GM23338 (cell line): ENCODE measurements around the gene CBLC. TPM values are rescaled to one million over a fixed set of nuclear protein-coding genes. Genes with fewer than 3 reads are reported as not detected.

Source experiments
- ATAC-seq: fragments of 200-7000 bp; cut with Tn5 transposase; 3 replicates; pipeline ENCODE4 v1.9.1; 2020
- DNase-seq: peaks from one replicate; pipeline ENCODE4 v3.0.0-alpha.2; 2015; ENCODE audit warnings: low spot score
- H2AFZ ChIP-seq: fragments of 200-600 bp; sonication (generic); 2 replicates; pipeline ENCODE4 v1.8.0; 2016; ENCODE audit warnings: antibody characterized with exemption, mild to moderate bottlenecking, moderate library complexity
- H3F3A ChIP-seq: fragments of 200-600 bp; sonication (generic); replicated peaks from 2 replicates; pipeline ENCODE4 v1.8.0; 2017; ENCODE audit warnings: antibody characterized with exemption, mixed run types, low read depth
- H3K27ac ChIP-seq: fragments of 200-600 bp; sonication (generic); 2 replicates; pipeline ENCODE4 v1.6.1; 2016; ENCODE audit warnings: low read depth
- H3K27me3 ChIP-seq: fragments of 200-600 bp; sonication (generic); 2 replicates; pipeline ENCODE4 v1.8.0; 2016; ENCODE audit warnings: mild to moderate bottlenecking, mixed run types, moderate library complexity; ENCODE audit not compliant: insufficient read depth
- H3K36me3 ChIP-seq: fragments of 200-600 bp; sonication (generic); 2 replicates; pipeline ENCODE4 v1.8.0; 2016; ENCODE audit warnings: mild to moderate bottlenecking; ENCODE audit not compliant: insufficient read depth
- H3K4me1 ChIP-seq: fragments of 200-600 bp; sonication (generic); 2 replicates; pipeline ENCODE4 v1.8.0; 2016; ENCODE audit warnings: mild to moderate bottlenecking, moderate library complexity; ENCODE audit not compliant: insufficient read depth
- H3K4me2 ChIP-seq: fragments of 200-600 bp; sonication (generic); 2 replicates; pipeline ENCODE4 v1.7.1; 2017; ENCODE audit warnings: mixed run types
- H3K4me3 ChIP-seq: fragments of 200-600 bp; sonication (generic); 2 replicates; pipeline ENCODE4 v1.6.1; 2016; ENCODE audit warnings: mixed run types
- H3K79me2 ChIP-seq: fragments of 200-600 bp; sonication (generic); replicated peaks from 2 replicates; pipeline ENCODE4 v1.8.0; 2017; ENCODE audit warnings: mild to moderate bottlenecking; ENCODE audit not compliant: insufficient read depth
- H3K9me2 ChIP-seq: fragments of 200-600 bp; sonication (generic); 2 replicates; pipeline ENCODE4 v1.8.0; 2017; ENCODE audit not compliant: insufficient read depth
- H4K20me1 ChIP-seq: fragments of 200-600 bp; sonication (generic); replicated peaks from 2 replicates; pipeline ENCODE4 v1.8.0; 2017; ENCODE audit warnings: mild to moderate bottlenecking; ENCODE audit not compliant: insufficient read depth
- H3K27ac Mint-ChIP-seq: 2 replicates; pipeline ENCODE4 v1.8.0; 2020; ENCODE audit warnings: inconsistent platforms, mild to moderate bottlenecking, moderate library complexity, mixed read lengths
- H3K27me3 Mint-ChIP-seq: 3 replicates; pipeline ENCODE4 v1.8.0; 2022; ENCODE audit warnings: low read depth, mild to moderate bottlenecking, moderate library complexity, mixed read lengths, inconsistent platforms; ENCODE audit not compliant: insufficient read depth, poor library complexity
- H3K36me3 Mint-ChIP-seq: 3 replicates; pipeline ENCODE4 v1.8.0; 2021; ENCODE audit warnings: low read depth, mild to moderate bottlenecking, inconsistent platforms, moderate library complexity, mixed read lengths
- H3K4me1 Mint-ChIP-seq: 3 replicates; pipeline ENCODE4 v1.8.0; 2020; ENCODE audit warnings: mild to moderate bottlenecking, inconsistent platforms, mixed read lengths
- H3K4me3 Mint-ChIP-seq: 3 replicates; pipeline ENCODE4 v1.8.0; 2021; ENCODE audit warnings: moderate library complexity, mild to moderate bottlenecking, inconsistent platforms, mixed read lengths
- H3K9me3 Mint-ChIP-seq: 3 replicates; pipeline ENCODE4 v1.8.0; 2020; ENCODE audit warnings: moderate library complexity, mild to moderate bottlenecking, inconsistent platforms, mixed read lengths
- CTCF ChIP-seq, 2 experiments: fragments of 200-600 bp in 1 of 2; sonication (generic) in 1 of 2; conservative IDR thresholded peaks; 2 replicates each; pipeline versions ENCODE4 v1.5.1 to v1.6.1; 2016 to 2017; ENCODE audit warnings: antibody characterized with exemption in 2 of 2, low read depth in 2 of 2, mild to moderate bottlenecking in 2 of 2, moderate library complexity in 1 of 2
- EZH2 ChIP-seq: fragments of 200-600 bp; sonication (generic); IDR thresholded peaks from one replicate; pipeline ENCODE4 v1.8.0; 2017; ENCODE audit warnings: antibody characterized with exemption, mild to moderate bottlenecking, low read depth; ENCODE audit not compliant: unreplicated experiment
- REST ChIP-seq: IDR thresholded peaks from one replicate; pipeline ENCODE4 v1.6.1; 2018; ENCODE audit warnings: antibody characterized with exemption; ENCODE audit not compliant: unreplicated experiment
- ZNF331 ChIP-seq: fragments of 250-450 bp; sonication (Bioruptor Pico); IDR thresholded peaks from 2 replicates; pipeline ENCODE4 v1.5.0; 2020; ENCODE audit warnings: low read depth, mild to moderate bottlenecking, moderate library complexity
- ZNF462 ChIP-seq: fragments of 250-450 bp; sonication (Bioruptor Pico); IDR thresholded peaks from 2 replicates; pipeline ENCODE4 v1.5.0; 2020; ENCODE audit warnings: mild to moderate bottlenecking, moderate library complexity
- polyA plus RNA-seq: library from polyadenylated mRNA; unstranded; fragments of >200 nt; fragmentation: Nextera tagmentation; extraction: Ambion mirVana; gene quantifications from 2 replicates; pipeline ENCODE4 v1.2.1, GENCODE V29; 2016
- total RNA-seq: library from RNA; depleted of rRNA; stranded (reverse); fragments of >200 nt; shearing (Covaris generic); gene quantifications from 2 replicates; pipeline ENCODE4 v1.2.3, GENCODE V29; 2014

The CBLC gene
- total and polyA plus RNA-seq, 2 experiments from 2014 or later: 14.5 to 29.3 TPM

- no peak for TF ChIP-seq ZNF462 (CRISPR knock-in tag)
- no peak for TF ChIP-seq EZH2
Observed at GRCh38 chr19:44823373-44823698, 45.6 kb downstream of the CBLC start (continued).

GRCh38 chr19:44824761-44825160 is 47.1 kb downstream of the CBLC start:
- peaks cover 6% of the 10 kb centered on the region; the same call in 2 of the 3 replicates for H3K36me3 Mint-ChIP-seq
- Histone ChIP-seq H2AFZ (no peak overlapping the region), H3K9me2 (no peaks in the 10 kb centered on the region), H3K27me3 (peaks cover 72% of the 10 kb centered on the region), H3K79me2 (no peaks in the 10 kb centered on the region), H3K36me3 (no peaks in the 10 kb centered on the region), H3K4me3 (no peak overlapping the region), H4K20me1 (0 out of 2 replicates have a peak, but pooled peaks cover 3% of the 10 kb centered on the region), H3K4me1 (no peaks in the 10 kb centered on the region; the same call in 1 of the 2 replicates), H3F3A (no peaks in the 10 kb centered on the region), H3K27ac (no peak overlapping the region), H3K4me2 (no peak overlapping the region)
- H3K27ac Mint-ChIP-seq: no peak overlapping the region
- DNase-seq (no peak), ATAC-seq (no peak)
- H3K27me3 Mint-ChIP-seq: peaks cover 34% of the 10 kb centered on the region
- no peaks in the 10 kb centered on the region; the same call in 2 of the 3 replicates for H3K4me1 Mint-ChIP-seq
- no peak overlapping the region for H3K4me3 Mint-ChIP-seq
- no peaks in the 10 kb centered on the region; the same call in 2 of the 3 replicates for H3K9me3 Mint-ChIP-seq
- no peak for TF ChIP-seq REST
- no peak for TF ChIP-seq CTCF (conservative IDR thresholded peaks at IDR 0.05; ENCODE audit: low read depth in 2 of 2)
- no peak for TF ChIP-seq ZNF331
